ENCODE data around the gene MTTP.
A peak's percentile ranks its signal among the peaks of the same experiment; 100 is the strongest.

The MTTP gene

DNA sequence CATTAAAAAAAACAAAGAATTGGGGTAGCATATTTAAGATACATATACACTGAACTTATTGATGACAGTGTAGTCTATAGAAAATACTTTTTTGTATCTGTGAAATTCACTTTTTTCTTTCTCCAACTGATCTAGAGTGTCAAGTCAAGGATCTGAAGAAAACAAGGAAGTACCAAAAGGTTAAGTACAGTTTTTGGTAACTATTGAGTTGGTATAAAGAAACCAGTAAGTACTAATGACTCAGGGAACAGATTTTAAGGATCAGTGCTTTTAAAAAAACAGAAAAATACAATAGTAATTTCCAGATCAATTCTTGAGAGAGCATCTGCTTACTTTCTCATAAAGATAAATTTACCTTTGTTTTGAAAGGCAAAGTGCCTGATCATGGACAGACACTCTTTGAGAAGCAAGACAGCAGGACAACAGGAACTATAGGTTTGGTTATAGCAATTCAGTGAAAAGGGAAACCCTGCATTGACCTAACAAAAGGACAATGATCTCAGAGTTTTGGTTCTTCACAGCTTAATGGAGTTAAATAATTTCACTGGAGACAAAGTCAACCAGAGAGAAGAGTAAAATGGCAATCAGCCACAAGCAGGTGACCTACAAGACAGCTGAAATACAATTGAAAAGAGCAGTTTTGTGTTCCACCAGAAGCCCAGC is 34.2 kb upstream of the MTTP start:
- no peak for DNase-seq (ENCODE audit: low spot score)
- TF ChIP-seq CTCF (IDR thresholded peaks at IDR 0.05; ENCODE audit: extremely low read depth, insufficient read depth, missing control alignments): no peak
- in situ Hi-C loops (cut with MboI; ENCODE audit: low pct_unique_long_range_greater_than_20kb, low sequenced_read_pairs, unreplicated experiment): no loop called here

DNA sequence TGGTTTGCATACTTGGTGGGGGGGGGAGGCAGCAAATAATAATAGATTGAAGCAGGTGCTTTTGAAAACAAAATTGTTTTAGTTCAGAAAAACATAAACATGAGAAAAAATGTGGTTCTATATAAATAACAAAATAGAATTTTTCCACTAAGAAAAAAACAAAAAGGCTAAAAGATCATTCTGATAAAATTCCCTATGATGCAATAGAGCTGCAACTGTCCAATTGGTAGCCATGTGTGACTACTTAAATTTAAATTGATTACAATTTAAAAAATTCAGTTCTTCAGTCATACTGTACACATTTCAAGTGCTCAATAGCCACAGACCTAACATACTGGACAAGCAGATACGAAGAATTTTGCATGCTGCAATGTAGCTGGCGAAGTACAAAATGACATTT is 21.8 kb upstream of the MTTP start:
- in situ Hi-C loops (cut with MboI; ENCODE audit: low pct_unique_long_range_greater_than_20kb, low sequenced_read_pairs, unreplicated experiment): no loop called here
- no peak for DNase-seq (ENCODE audit: low spot score)
- no peak for TF ChIP-seq CTCF (IDR thresholded peaks at IDR 0.05; ENCODE audit: extremely low read depth, insufficient read depth, missing control alignments)

- TF ChIP-seq CTCF (IDR thresholded peaks at IDR 0.05; ENCODE audit: extremely low read depth, insufficient read depth, missing control alignments): no peak
- in situ Hi-C loops (cut with MboI; ENCODE audit: low pct_unique_long_range_greater_than_20kb, low sequenced_read_pairs, unreplicated experiment): loop anchor here (5.0 kb wide), 1 partner anchor 249 kb away; no protein-coding TSS in a partner anchor
- peak; percentile 85 for DNase-seq (ENCODE audit: low spot score)
Observed at GRCh38 chr4:99563310-99564186, 11.1 kb upstream of the MTTP start, which contains the start of gene TRMT10A. Gene TRMT10A (minus strand): TSS chr4:99564039. CDS start chr4:99559338, 4,701 bp downstream.

DNA sequence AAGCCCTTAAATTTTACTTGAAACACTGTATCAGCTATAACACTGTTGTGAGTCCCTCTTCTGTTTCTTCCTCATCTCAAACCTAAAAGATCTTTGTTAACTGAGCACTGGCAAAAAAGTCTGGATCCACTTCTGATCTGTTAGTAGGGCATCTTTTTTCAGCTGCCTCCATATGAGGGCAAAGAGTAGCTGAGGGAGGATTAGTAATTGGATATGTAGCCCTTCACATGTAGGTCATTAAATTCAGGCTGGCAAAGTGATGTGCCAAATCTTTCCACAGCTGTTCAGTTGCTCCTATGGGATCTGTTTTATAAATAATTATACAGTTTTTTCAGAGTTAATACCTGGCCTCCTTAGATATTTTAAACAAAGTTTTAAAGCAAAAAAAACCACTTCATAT is 9.7 kb upstream of the MTTP start:
- no peak for TF ChIP-seq CTCF (IDR thresholded peaks at IDR 0.05; ENCODE audit: extremely low read depth, insufficient read depth, missing control alignments)
- in situ Hi-C loops (cut with MboI; ENCODE audit: low pct_unique_long_range_greater_than_20kb, low sequenced_read_pairs, unreplicated experiment): loop anchor here (5.0 kb wide), 1 partner anchor 247 kb away; no protein-coding TSS in a partner anchor
- no peak for DNase-seq (ENCODE audit: low spot score)

GRCh38 chr4:99571883-99572282 is 2.7 kb upstream of the MTTP start:
- in situ Hi-C loops (cut with MboI; ENCODE audit: low pct_unique_long_range_greater_than_20kb, low sequenced_read_pairs, unreplicated experiment): no loop called here
- no peak for DNase-seq (ENCODE audit: low spot score)
- no peak for TF ChIP-seq CTCF (IDR thresholded peaks at IDR 0.05; ENCODE audit: extremely low read depth, insufficient read depth, missing control alignments)

DNA sequence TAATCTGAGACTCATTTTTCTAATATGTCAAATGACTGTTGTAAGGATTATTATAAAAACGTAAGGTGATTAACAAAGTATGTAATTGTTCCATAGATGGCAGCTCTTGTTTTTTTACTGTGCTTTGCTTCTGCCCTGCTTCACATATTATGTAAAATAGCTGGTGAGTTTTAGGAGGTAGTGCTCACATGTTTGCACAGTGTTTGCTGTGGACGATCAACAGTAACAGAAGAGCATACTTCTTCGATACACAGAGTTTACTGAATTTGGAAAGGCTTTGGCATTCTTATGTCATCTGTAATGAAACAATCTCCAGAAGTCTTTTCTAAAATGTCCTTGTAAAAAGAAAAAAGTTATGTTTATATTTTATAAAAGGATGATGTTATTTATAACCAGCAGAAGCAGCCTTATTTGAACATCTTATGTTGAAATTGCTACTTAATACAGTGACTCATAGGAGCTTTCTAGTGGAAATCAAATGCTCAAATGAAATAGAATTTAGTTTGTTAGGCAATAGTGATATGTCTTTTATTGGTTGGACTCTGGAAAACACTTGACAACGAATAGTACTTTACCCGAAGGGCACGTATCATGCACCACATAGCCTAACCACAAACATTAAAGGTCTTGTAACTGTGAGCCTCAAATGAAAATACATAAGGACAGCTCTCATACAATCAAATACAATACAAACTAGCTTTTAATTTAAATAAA is 1.9 kb upstream of the MTTP start:
- in situ Hi-C loops (cut with MboI; ENCODE audit: low pct_unique_long_range_greater_than_20kb, low sequenced_read_pairs, unreplicated experiment): no loop called here
- TF ChIP-seq CTCF (IDR thresholded peaks at IDR 0.05; ENCODE audit: extremely low read depth, insufficient read depth, missing control alignments): no peak
- no peak for DNase-seq (ENCODE audit: low spot score)

Data from GM13977 (cell line).